Uterus (tissue), 2 donors: ENCODE measurements around the gene VAMP1.

Experiments used
- POLR2A ChIP-seq, 2 donors: fragments of 450-650 bp; IDR thresholded peaks; one replicate each; pipeline ENCODE4 v1.6.1; 2016; ENCODE audit warnings: antibody characterized with exemption in 2 of 2, mild to moderate bottlenecking in 1 of 2, moderate library complexity in 1 of 2
- TF ChIP-seq, protein P1 (sequence below), 4 experiments: fragments of 200-600 bp in 2 of 4; fragments of 450-650 bp in 2 of 4; sonication (generic) in 2 of 4; IDR thresholded peaks; one replicate each; pipeline ENCODE4 v1.5.1; 2016 to 2019; ENCODE audit warnings: antibody characterized with exemption in 4 of 4, mild to moderate bottlenecking in 2 of 4, moderate library complexity in 1 of 4

GRCh38 chr12:6426882-6427671 is 43.4 kb downstream of the VAMP1 start:
- TF ChIP-seq, protein P1, sequence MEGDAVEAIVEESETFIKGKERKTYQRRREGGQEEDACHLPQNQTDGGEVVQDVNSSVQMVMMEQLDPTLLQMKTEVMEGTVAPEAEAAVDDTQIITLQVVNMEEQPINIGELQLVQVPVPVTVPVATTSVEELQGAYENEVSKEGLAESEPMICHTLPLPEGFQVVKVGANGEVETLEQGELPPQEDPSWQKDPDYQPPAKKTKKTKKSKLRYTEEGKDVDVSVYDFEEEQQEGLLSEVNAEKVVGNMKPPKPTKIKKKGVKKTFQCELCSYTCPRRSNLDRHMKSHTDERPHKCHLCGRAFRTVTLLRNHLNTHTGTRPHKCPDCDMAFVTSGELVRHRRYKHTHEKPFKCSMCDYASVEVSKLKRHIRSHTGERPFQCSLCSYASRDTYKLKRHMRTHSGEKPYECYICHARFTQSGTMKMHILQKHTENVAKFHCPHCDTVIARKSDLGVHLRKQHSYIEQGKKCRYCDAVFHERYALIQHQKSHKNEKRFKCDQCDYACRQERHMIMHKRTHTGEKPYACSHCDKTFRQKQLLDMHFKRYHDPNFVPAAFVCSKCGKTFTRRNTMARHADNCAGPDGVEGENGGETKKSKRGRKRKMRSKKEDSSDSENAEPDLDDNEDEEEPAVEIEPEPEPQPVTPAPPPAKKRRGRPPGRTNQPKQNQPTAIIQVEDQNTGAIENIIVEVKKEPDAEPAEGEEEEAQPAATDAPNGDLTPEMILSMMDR (IDR thresholded peaks at IDR 0.05): no peak
- no peak for TF ChIP-seq POLR2A (IDR thresholded peaks at IDR 0.05)
